HL-60/S4 treated with retinoic acid at 250 ng/mL for 4 days and 3 days (cell line): ENCODE data around the gene AR.

ENCODE experiments used
- in situ Hi-C: fragments of 300-500 bp; cut with MboI; formaldehyde crosslinking; loops from 2 replicates; pipeline ENCODE4 v1.7.0; 2022; ENCODE audit warnings: low sequenced_read_pairs

The AR gene

DNA sequence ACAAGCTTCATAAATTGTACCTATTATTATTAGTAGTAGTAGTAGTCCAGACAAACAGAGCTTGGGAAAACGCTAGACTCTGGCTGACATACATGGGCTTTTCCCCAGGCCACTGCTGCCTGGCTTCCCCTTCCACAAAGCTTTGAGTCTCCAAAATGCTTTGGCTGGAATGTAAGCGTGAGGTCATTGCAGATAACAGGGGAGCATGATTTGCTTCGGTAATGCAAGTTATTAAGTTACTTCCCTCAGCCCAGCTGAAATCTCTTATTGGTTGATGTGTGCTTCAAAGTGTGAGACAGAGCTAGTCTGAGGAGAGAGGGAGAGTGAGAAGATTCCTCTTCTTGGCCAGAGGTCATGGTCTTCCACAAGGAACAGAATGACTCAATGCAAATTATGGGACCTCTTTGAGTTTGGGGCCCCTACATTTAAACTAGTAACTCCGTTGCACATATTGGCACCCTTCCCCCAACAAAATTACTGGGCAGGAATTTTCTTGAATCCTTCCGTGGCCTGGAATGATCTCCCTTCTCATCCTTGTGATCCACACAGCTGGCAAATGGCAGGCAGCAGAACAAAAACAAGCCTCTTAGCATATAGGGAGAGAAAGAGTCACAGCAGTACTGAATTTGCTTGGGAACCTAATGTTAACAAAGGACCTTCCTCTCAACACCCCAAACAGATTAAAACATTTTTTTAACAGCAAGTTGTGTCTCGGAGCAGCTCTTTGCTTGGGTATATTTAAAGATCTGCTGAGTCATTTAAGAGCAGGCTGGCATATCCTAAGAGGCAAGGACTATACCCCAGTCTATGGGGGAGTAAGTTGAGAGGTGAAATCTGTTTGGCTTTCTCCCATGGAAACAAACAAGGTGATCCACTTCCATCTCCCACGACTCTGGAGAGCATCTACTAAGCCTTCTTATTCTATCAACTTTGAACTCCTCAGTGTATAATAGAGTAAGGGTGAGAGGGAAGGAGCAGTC lies 19.9 kb downstream of the AR start:
- in situ Hi-C loops, result no loop called here

- in situ Hi-C loops, result no loop called here
Observed at GRCh38 chrX:67564475-67564874, 20.7 kb downstream of the AR start.

GRCh38 chrX:67568769-67569168 lies 24.9 kb downstream of the AR start:
- in situ Hi-C loops, result no loop called here

DNA sequence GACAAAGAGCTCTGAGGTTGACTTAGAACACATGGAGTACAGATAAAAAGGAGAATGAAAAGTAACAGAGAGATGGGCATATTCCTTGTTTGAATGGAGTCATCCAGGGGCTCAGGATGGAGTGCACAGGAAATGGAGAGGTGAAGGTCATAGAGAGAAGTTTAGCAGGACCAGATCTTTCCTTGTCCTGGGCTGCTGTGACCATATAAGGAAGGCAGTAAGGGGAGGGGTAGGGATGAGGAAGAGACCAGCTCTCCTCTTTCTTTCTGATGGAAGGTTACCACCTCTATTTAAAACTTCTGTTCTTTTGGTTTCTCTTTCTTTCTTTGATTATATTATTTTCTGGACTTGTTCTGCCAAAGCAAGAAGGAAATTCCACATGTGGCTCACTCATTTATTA lies 27.0 kb downstream of the AR start:
- in situ Hi-C loops, result no loop called here

DNA sequence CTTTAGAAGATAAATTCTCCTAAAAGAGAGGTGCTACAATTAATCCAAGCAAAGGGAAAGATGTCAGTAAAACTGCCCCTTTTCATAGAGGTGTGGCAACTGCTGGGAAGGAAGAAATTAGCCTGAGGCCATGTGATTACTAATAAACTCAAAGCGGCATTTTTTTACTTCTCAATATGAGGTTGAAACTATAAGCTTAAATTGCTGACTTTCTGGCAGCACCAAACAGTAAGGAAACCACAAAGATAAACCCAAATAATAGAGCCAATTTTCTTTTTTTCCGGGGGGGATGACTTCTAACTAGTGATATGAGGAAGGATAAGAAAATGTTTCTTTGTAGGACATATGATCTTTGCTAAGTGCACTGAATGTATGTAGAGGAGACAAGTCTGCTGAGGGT lies 30.9 kb downstream of the AR start:
- in situ Hi-C loops, result no loop called here

GRCh38 chrX:67582436-67582835 lies 38.6 kb downstream of the AR start:
- in situ Hi-C loops, result no loop called here

DNA sequence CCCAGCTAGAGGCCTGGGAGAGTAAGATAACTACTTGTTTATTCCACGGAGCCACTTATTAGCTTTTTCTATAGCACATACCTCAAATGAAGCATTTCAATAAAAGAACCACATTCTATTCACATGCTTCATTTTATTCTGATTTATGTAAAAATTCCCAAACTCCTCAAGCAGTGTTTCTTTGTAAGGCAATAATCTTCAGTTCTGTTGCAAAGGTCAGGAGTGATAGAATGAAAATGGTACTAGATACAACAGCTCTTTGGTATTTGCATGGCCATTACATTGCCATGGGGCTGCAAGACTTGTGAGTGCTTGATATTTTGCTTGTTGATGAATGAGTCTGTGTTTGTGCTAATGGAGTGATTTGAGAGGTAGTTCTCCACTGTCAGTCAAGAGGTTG lies 39.4 kb downstream of the AR start:
- in situ Hi-C loops, result no loop called here

- in situ Hi-C loops, result no loop called here
Observed at GRCh38 chrX:67585401-67585800, 41.6 kb downstream of the AR start.

- in situ Hi-C loops, result no loop called here
Observed at GRCh38 chrX:67587946-67588624, 44.3 kb downstream of the AR start.

DNA sequence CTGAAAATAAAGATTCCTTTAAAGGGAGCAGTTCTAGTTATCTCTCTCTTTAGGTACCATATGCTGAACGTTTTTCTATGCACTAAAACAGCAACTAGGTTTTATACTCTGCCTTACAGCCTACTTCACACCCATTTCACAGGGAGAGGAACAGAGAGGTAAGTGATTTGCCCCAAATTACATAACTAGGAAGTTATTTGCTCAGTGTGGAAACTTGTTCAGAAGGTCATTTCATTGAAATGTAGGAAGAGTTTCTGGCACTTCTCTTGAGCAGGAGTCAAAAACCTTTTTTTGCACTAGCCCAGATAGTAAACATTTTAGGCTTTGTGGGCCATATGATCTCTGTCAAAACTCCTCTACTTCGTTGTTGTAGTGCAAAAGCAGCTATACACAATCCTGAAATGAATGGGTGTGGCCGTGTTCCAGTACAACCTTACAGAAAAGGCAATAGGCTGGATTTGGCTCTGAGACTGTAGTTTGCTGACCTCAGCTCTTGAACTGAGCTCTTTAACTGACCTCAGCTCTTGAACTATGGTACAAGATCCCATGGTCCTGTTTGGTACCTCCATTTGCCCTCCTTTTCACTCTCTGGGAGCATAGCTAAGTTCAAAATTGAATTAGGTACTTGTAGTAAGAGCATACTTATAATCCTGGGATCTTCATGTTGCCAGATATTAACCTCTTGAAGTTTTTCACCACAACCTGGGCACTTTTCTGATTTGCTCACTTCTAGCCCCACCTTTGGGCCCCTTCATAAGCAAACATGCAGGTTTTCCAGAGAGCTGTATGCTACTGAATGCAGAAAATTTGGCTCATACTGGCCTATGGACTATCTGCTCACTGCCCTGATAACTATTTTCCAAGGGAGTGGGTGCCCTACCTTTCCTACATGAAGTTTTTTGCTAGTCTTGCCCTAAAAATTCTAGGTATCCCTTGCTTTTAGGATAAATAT lies 53.3 kb downstream of the AR start:
- in situ Hi-C loops, result no loop called here

DNA sequence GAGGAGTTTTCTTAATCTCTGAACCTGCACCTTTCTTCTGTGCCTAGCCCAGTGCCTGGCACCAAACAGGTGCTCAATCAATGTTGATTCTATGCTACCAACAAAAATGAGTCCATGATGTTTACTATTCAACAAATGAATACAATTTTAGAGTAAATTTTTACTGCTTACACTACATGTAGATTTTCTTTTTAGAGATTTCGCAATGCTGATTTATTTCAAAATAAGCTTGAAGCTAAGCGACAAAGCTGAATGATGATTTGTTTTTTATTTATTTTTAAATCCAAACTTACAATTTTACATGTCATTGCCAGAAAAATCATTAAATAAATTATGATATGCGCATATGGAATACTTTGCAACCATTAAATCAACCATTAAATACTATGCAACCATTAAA lies 55.7 kb downstream of the AR start:
- in situ Hi-C loops, result no loop called here

- in situ Hi-C loops, result no loop called here
Observed at GRCh38 chrX:67601771-67602170, 58.0 kb downstream of the AR start.

GRCh38 chrX:67604979-67605703 lies 61.3 kb downstream of the AR start:
- in situ Hi-C loops, result no loop called here

GRCh38 chrX:67607466-67607865 lies 63.6 kb downstream of the AR start:
- in situ Hi-C loops, result no loop called here

DNA sequence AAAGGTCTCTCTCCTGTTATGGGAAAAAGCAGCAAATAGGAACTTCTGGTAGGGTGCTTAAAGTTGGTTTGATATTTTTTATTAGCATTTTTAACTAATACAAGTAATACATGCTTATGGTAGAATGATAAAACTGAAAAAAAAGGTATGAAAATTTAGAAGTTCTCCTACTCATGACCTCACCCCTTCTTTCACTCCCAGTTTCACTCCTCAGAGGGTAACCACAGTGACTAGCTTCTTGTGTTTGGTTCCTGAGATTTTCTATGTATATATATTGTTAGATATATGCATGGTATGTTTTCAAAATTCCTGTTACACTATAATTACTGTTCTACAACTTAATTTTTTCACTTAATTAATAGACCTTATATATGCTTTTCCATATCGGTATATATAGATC lies 66.5 kb downstream of the AR start:
- in situ Hi-C loops, result no loop called here

DNA sequence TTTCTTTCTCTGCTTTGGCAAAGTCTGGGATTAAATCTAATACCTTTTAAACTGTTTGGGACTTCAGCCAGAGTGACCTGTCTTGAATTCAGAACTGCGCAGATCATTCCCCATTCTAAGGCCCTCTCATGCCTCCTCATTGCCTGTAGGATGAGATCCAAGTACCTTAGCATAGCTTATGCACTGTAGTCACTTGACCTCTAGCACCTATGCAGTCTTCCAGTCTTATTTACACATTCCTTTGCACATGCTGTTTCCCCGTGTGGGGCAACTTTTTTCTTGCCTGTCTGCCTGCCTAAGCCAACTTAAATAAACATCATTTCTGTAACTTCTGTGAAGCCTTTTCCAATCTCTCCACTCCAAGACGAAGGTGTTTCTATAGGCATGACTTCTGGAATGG lies 68.4 kb downstream of the AR start:
- in situ Hi-C loops, result no loop called here

DNA sequence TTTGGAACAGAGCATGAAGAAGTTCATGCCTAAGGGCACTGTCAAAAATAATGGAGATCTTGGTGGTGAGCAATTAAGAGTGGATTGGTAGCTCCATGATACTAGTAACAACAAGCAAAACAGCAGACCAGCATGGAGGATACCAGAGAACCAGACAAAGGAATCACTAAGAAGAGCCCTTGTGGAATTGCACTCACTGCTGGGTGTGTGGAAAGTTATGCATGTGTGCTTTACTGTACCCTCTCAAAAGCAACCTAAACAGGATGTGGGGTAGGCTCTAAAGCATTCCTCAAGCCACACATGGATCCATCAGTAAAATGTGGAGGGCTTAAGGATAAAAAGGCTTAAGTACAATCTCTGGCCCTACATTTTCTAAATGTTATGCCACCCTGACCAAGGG lies 69.5 kb downstream of the AR start:
- in situ Hi-C loops, result no loop called here

GRCh38 chrX:67613996-67614395 lies 70.2 kb downstream of the AR start:
- in situ Hi-C loops, result no loop called here

GRCh38 chrX:67614423-67614822 lies 70.6 kb downstream of the AR start:
- in situ Hi-C loops, result no loop called here

DNA sequence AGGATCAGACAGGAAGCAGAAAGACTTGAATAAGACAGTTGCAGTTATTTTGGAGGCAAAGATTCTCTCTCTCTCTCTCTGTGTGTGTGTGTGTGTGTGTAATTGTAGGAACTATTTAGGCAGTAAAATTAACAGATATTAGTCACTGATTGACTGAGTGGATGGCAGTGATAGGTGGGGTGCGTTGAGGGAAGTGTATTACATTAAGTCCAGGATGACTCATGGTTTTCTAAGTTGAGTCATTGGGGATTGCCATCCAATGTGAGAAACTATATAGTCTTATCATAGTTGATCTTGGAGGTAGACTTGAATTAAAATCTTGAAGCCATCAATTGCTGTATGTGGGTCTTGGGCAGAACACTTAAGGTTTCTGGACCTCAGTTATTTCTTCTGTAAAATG lies 75.4 kb downstream of the AR start:
- in situ Hi-C loops, result no loop called here
